Urinary bladder (tissue), 4 donors: Measurements from ENCODE around the gene UFD1. TPM values are rescaled to one million over a fixed set of nuclear protein-coding genes. Genes with fewer than 3 reads are reported as not detected.
A peak's percentile ranks its signal among the peaks of the same experiment; 100 is the strongest.
"Not testable (repeated sequence)": the region's sequence is repeated elsewhere in the genome, so short reads cannot be mapped to it uniquely, and the experiment has no call there.

ENCODE experiments used
- DNase-seq: peaks from one replicate; pipeline ENCODE4 v3.0.0-alpha.2; 2015; ENCODE audit errors: extremely low spot score
- H3K27ac ChIP-seq: one replicate; pipeline ENCODE4 v1.5.1; 2013; ENCODE audit warnings: low read depth, mild to moderate bottlenecking, moderate library complexity
- H3K36me3 ChIP-seq: one replicate; pipeline ENCODE4 v1.6.1; 2013; ENCODE audit warnings: mild to moderate bottlenecking, moderate library complexity; ENCODE audit not compliant: insufficient read depth
- H3K4me1 ChIP-seq: one replicate; pipeline ENCODE4 v1.6.1; 2013; ENCODE audit warnings: mild to moderate bottlenecking, moderate library complexity; ENCODE audit not compliant: insufficient read depth
- H3K4me3 ChIP-seq: one replicate; pipeline ENCODE4 v1.5.1; 2013; ENCODE audit warnings: low read depth, low read length
- WGBS: extraction: QIAGEN DNeasy Blood & Tissue Kit; methylation state at CpG from one replicate; pipeline ENCODE4 v1.1.7; 2013; 5-methylcytosine and 5-hydroxymethylcytosine counted together
- polyA plus RNA-seq: library from polyadenylated mRNA; stranded (reverse); fragments of 200-250 nt; gene quantifications from one replicate; pipeline ENCODE4 v1.2.3, GENCODE V29; 2013
- total RNA-seq: library from RNA; depleted of rRNA; stranded (reverse); fragments of >200 nt; gene quantifications from one replicate; pipeline ENCODE4 v1.2.3, GENCODE V29; 2014
- donor health status: healthy with polysubstance abuse.
- donor health status: healthy.

UFD1 gene
- total and polyA plus RNA-seq, 2 donors: 32.6 to 69.8 TPM

- WGBS: 98% methylated on average over 4 of the region's 4 CpGs
- Histone ChIP-seq H3K27ac (no peak overlapping the region), H3K36me3 (peaks cover 1% of the 10 kb centered on the region), H3K4me1 (no peaks in the 10 kb centered on the region), H3K4me3 (no peak overlapping the region)
- DNase-seq: no peak
Observed at GRCh38 chr22:19451570-19451969, 27.4 kb downstream of the UFD1 start.

GRCh38 chr22:19450363-19451175, 28.4 kb downstream of the UFD1 start:
- no peaks in the 10 kb centered on the region for H3K36me3 ChIP-seq
- 88% methylated on average over 8 of the region's 8 CpGs for WGBS
- H3K4me1 ChIP-seq: no peaks in the 10 kb centered on the region
- H3K27ac ChIP-seq: no peak overlapping the region
- DNase-seq: no peak
- no peak overlapping the region for H3K4me3 ChIP-seq

- H3K4me3 ChIP-seq: no peak overlapping the region
- no peaks in the 10 kb centered on the region for H3K4me1 ChIP-seq
- DNase-seq: no peak
- no peaks in the 10 kb centered on the region for H3K36me3 ChIP-seq
- 83% methylated on average over 2 of the region's 2 CpGs for WGBS
- H3K27ac ChIP-seq: no peak overlapping the region
Observed at GRCh38 chr22:19449422-19449767, 29.6 kb downstream of the UFD1 start.

GRCh38 chr22:19448739-19449421, 30.1 kb downstream of the UFD1 start:
- DNase-seq: no peak
- Histone ChIP-seq H3K36me3 (no peaks in the 10 kb centered on the region), H3K4me3 (no peak overlapping the region), H3K27ac (no peak overlapping the region), H3K4me1 (no peaks in the 10 kb centered on the region)
- 74% methylated on average over 5 of the region's 5 CpGs for WGBS

DNA sequence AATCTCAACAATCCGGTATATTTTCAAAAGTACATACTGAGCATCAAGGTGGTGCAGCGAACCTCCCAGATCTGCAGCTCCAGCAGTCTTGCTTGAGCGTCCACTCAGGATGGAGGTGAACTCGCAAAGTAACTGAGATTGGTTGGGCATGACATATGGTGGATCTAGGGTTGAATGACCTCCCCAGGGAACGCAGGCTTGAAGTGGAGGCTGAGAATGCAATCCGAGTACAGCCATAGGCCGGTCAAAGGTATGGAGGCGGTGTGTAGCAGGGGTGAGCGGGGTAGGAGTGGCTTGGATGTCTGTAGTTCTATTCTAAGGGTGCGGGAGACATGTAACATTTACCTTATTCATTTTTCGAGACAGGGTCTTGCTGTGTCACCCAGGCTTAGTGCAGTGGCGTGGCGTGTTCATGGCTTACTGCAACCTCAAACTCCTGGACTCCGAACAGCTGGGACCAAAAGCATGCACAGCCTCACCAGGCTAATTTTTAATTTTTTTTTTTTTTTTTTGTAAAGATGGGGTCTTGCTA, 30.9 kb downstream of the UFD1 start:
- DNase-seq: peak; percentile 25
- WGBS: 13% methylated on average over 14 of the region's 14 CpGs
- Histone ChIP-seq H3K4me3 (peak overlapping the region; percentile 79), H3K27ac (peak overlapping the region; percentile 57), H3K36me3 (no peaks in the 10 kb centered on the region), H3K4me1 (no peaks in the 10 kb centered on the region)

DNA sequence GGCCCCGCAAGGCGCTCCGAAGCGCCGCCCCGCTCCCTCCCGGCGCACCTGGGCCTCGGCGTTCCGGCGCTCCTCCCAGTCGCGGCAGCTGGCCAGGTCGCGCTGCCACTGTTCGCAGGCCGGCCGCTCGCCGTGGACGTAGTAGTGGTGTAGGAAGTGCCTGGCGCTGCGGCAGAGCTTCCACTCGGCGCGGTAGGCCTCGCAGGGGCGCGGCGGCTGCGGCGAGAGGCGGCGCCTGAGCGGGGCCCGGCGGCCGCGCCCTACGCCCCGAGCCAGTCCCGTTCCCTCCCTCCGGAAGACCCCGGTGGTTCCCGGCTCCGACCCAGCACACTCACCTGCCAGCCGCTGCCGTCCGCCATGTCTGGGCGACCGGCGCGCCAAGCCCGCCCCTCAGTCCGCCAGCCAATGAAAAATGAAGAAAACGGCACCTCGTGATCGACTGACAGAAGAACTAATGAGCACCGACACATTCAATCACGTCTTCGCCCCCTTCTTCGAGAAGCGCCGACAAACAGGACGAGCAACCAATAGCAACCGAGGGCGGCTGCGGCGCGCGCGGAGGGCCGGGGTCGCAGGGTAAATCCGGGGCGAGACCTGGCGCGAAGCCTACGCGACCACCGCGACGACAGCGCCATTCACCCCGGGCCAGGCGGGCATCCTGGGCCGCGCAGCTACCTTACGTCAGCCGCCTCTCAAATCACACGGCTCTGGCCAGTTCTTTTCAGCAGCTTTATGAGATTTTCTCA, 31.5 kb downstream of the UFD1 start, which contains the start of gene C22orf39:
TSS of gene C22orf39 (minus strand) at position 382 of the 746 bp plus-strand sequence. CDS start at position 359, 23 bp downstream.
- Histone ChIP-seq H3K4me3 (peak within 1 kb of the TSS; percentile 79), H3K36me3 (no peaks in the 10 kb centered on the region), H3K27ac (peak within 1 kb of the TSS; percentile 89), H3K4me1 (no peaks in the 10 kb centered on the region)
- WGBS: under 1% methylated on average over 92 of the region's 92 CpGs
- peak; percentile 84 for DNase-seq

GRCh38 chr22:19446603-19447329, 32.2 kb downstream of the UFD1 start:
- H3K4me1 ChIP-seq: no peaks in the 10 kb centered on the region
- WGBS: 23% methylated on average over 22 of the region's 22 CpGs
- no peaks in the 10 kb centered on the region for H3K36me3 ChIP-seq
- peak overlapping the region; percentile 89 for H3K27ac ChIP-seq
- H3K4me3 ChIP-seq: peak overlapping the region; percentile 79
- DNase-seq: no peak

- H3K4me1 ChIP-seq, H3K27ac ChIP-seq, H3K36me3 ChIP-seq, DNase-seq, H3K4me3 ChIP-seq: not testable (repeated sequence)
- WGBS: 90% methylated on average over 9 of the region's 9 CpGs
Observed at GRCh38 chr22:19445279-19445982, 33.6 kb downstream of the UFD1 start.

- 88% methylated on average over 7 of the region's 7 CpGs for WGBS
- no peaks in the 10 kb centered on the region for H3K4me1 ChIP-seq
- DNase-seq: no peak
- no peak overlapping the region for H3K4me3 ChIP-seq
- no peak overlapping the region for H3K27ac ChIP-seq
- no peaks in the 10 kb centered on the region for H3K36me3 ChIP-seq
Observed at GRCh38 chr22:19443544-19444211, 35.3 kb downstream of the UFD1 start.

DNA sequence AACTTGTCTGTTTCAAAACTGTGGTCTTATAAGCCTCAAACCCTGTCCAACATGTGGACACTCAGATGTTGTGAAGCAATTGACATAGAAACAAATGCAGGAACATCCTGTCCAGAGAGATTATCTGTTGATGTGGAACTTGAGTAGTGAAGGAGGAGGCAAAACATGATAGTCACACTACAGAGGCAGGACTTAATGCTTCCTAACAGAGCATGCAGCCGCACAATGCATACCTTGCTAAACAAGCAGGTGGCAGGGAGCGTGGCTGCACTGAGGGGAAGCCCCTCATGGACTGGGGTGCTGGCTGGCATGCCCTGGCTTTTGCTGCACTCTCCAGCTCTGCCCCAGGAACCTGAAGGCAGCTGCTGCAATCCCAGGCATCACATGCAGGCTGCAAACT, 36.8 kb downstream of the UFD1 start:
- Histone ChIP-seq H3K36me3 (no peaks in the 10 kb centered on the region), H3K4me1 (no peaks in the 10 kb centered on the region), H3K27ac (no peak overlapping the region), H3K4me3 (no peak overlapping the region)
- 97% methylated on average over 2 of the region's 2 CpGs for WGBS
- no peak for DNase-seq

GRCh38 chr22:19440411-19441195, 38.4 kb downstream of the UFD1 start:
- Histone ChIP-seq H3K27ac (no peak overlapping the region), H3K4me1 (no peaks in the 10 kb centered on the region), H3K36me3 (no peaks in the 10 kb centered on the region), H3K4me3 (no peak overlapping the region)
- DNase-seq: no peak
- 87% methylated on average over 8 of the region's 8 CpGs for WGBS

DNA sequence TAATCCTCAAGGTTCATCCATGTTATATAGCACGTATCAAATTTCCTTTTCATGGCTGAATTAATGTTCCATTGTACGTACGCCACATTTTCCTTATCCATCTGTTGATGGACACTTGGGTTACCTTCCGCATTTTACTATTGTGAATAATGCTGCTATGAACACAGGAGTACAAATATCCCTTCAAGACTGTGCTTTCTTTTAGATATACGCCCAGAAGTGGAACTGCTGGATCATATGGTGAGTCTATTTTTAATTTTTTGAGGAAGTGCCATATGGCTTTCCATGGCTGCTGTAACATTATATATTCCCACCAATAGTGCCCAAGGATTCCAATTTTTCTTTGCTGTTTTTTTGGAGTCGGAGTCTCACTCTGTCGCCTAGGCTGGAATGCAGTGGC, 40.7 kb downstream of the UFD1 start:
- WGBS: 89% methylated on average over 7 of the region's 7 CpGs
- no peak overlapping the region for H3K27ac ChIP-seq
- H3K4me1 ChIP-seq: no peaks in the 10 kb centered on the region
- H3K36me3 ChIP-seq: no peaks in the 10 kb centered on the region
- no peak overlapping the region for H3K4me3 ChIP-seq
- no peak for DNase-seq
